HL-60 (cell line): ENCODE data around the gene RAMACL.

Experiments used
- DNase-seq, 2 experiments: peaks; one replicate each; pipeline ENCODE4 v3.0.0-alpha.2; 2010 to 2020; ENCODE audit warnings: low read depth in 1 of 2, low spot score in 1 of 2
- H3K27ac ChIP-seq: fragments of 250-450 bp; sonication (Bioruptor Pico); replicated peaks from 2 replicates; pipeline ENCODE4 v1.5.1; 2020; ENCODE audit warnings: mild to moderate bottlenecking, moderate library complexity
- H3K27me3 ChIP-seq: fragments of 250-450 bp; sonication (Bioruptor Pico); 2 replicates; pipeline ENCODE4 v1.5.1; 2021; ENCODE audit warnings: mild to moderate bottlenecking, moderate library complexity; ENCODE audit not compliant: insufficient read depth, poor library complexity, severe bottlenecking
- H3K4me3 ChIP-seq: replicated peaks from 2 replicates; pipeline ENCODE4 v1.5.1; 2011; ENCODE audit warnings: mild to moderate bottlenecking, control low read depth, low read length; ENCODE audit not compliant: insufficient read depth
- GABPA ChIP-seq: IDR thresholded peaks from 2 replicates; pipeline ENCODE4 v1.6.1; 2012; ENCODE audit warnings: low read depth
- POLR2AphosphoS5 ChIP-seq: IDR thresholded peaks from 2 replicates; pipeline ENCODE4 v1.6.1; 2012; ENCODE audit warnings: low read depth
- REST ChIP-seq: IDR thresholded peaks from 2 replicates; pipeline ENCODE4 v1.6.1; 2012; ENCODE audit warnings: low read depth; ENCODE audit not compliant: insufficient replicate concordance
- SPI1 ChIP-seq: IDR thresholded peaks from 2 replicates; pipeline ENCODE4 v1.6.1; 2012; ENCODE audit warnings: low read depth, mild to moderate bottlenecking, borderline replicate concordance
- TF ChIP-seq, protein P1 (sequence below): IDR thresholded peaks from one replicate; pipeline ENCODE4 v1.5.1; 2011; ENCODE audit warnings: low read length, control low read depth, inconsistent platforms; ENCODE audit not compliant: insufficient read depth

Gene RAMACL

GRCh38 chr6:166605752-166606151, 19.3 kb upstream of the RAMACL start:
- no peak for TF ChIP-seq REST
- TF ChIP-seq GABPA: no peak
- TF ChIP-seq POLR2AphosphoS5: no peak
- no peak overlapping the region for H3K27ac ChIP-seq
- no peak for DNase-seq
- H3K27me3 ChIP-seq: no peaks in the 10 kb centered on the region
- H3K4me3 ChIP-seq: no peak overlapping the region

GRCh38 chr6:166604911-166605310, 18.4 kb upstream of the RAMACL start:
- DNase-seq: no peak
- Histone ChIP-seq H3K27ac (no peak overlapping the region), H3K4me3 (no peak overlapping the region), H3K27me3 (no peaks in the 10 kb centered on the region)
- TF ChIP-seq GABPA (no peak), REST (no peak), POLR2AphosphoS5 (no peak), SPI1 (no peak)
- TF ChIP-seq, protein P1, sequence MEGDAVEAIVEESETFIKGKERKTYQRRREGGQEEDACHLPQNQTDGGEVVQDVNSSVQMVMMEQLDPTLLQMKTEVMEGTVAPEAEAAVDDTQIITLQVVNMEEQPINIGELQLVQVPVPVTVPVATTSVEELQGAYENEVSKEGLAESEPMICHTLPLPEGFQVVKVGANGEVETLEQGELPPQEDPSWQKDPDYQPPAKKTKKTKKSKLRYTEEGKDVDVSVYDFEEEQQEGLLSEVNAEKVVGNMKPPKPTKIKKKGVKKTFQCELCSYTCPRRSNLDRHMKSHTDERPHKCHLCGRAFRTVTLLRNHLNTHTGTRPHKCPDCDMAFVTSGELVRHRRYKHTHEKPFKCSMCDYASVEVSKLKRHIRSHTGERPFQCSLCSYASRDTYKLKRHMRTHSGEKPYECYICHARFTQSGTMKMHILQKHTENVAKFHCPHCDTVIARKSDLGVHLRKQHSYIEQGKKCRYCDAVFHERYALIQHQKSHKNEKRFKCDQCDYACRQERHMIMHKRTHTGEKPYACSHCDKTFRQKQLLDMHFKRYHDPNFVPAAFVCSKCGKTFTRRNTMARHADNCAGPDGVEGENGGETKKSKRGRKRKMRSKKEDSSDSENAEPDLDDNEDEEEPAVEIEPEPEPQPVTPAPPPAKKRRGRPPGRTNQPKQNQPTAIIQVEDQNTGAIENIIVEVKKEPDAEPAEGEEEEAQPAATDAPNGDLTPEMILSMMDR: no peak

- TF ChIP-seq GABPA: no peak
- Histone ChIP-seq H3K27ac (no peak overlapping the region), H3K27me3 (no peaks in the 10 kb centered on the region), H3K4me3 (no peak overlapping the region)
- no peak for DNase-seq
These were observed 17.9 kb upstream of the RAMACL start for GRCh38 chr6:166604328-166604727.

- DNase-seq: peak in 1 of 2 experiments; percentile 20
- TF ChIP-seq POLR2AphosphoS5 (no peak), GABPA (no peak), REST (no peak), SPI1 (no peak)
- TF ChIP-seq, protein P1: no peak
- Histone ChIP-seq H3K4me3 (no peak overlapping the region), H3K27ac (no peak overlapping the region), H3K27me3 (no peaks in the 10 kb centered on the region)
These were observed 16.7 kb upstream of the RAMACL start for GRCh38 chr6:166603043-166603690.
